Hindlimb muscle (tissue), 1 donor: ENCODE data around the gene GCA. TPM values are rescaled to one million over a fixed set of nuclear protein-coding genes. Genes with fewer than 3 reads are reported as not detected.
A peak's percentile ranks its signal among the peaks of the same experiment; 100 is the strongest.

Source experiments
- DNase-seq: peaks from one replicate; pipeline ENCODE4 v3.0.0-alpha.2; 2013
- polyA plus RNA-seq: library from polyadenylated mRNA; unstranded; fragments of 120-200 nt; gene quantifications from one replicate; pipeline ENCODE4 v1.2.1, GENCODE V29; 2013; ENCODE audit not compliant: insufficient read length

The GCA gene
- polyA plus RNA-seq = 13.8 TPM

DNA sequence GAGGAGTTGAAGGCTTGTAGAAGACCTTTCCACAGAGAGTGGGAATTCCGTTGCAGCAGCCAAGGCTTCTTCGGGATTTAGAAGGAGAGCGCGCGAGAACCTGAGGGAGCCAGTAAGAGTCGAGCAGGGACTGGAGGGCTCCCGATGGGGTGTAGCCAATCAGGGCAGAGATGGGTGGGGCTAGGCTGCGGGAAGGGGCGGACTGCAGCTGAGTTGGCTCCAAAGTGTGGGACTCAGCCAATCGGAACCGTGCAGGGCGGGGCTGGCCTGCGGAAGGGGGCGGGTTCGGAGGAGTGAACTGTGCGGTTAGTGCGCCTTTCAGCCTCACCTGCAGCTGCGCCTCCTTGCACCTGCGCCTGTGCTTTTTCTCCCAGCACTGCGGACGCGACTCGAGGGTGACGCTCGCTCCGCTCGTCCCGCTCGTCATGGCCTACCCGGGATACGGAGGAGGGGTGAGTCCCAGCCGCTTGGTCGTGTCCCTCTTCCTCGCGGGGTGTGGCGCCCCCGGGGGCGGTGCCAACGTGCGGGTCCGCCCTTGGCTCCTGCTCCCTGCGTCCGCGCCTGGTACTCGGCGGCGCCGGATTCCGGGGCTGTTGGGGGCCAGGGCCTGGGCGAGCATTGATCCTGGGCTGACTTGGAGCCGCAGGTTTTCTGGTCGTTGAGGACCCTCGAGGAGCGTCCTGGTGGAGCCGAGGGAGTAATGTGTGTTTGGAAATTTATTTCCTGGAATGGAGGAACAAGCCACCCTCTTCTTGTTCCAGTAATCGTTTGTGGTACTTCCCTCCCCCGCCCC is at the start of gene GCA:
Gene GCA, plus strand, starts transcription at position 309 of the 793 bp plus-strand sequence. Its CDS starts 117 bp downstream, at position 426.
- peak; percentile 92 for DNase-seq

DNA sequence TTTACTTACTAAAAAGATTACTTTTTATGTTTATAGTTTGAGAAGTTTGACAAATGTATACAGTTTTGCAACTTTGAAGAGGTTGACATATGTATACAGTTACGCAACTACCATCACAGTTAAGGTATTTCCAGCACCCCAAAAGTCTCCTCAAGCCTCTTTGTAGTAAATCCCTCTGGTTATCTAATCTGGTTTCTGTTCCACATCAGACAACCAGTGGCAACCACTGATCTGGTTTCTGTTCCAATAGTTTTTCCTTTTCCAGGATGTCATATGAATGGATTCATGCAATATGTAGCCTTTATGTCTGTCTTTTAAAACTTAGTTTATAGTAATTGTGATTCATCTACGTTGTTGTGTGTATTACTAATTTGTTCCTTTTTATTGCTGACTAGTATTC is 48.9 kb upstream of the GCA start:
- DNase-seq = no peak

GRCh38 chr2:162297925-162298552 is 45.9 kb upstream of the GCA start:
- peak; percentile 85 for DNase-seq

DNA sequence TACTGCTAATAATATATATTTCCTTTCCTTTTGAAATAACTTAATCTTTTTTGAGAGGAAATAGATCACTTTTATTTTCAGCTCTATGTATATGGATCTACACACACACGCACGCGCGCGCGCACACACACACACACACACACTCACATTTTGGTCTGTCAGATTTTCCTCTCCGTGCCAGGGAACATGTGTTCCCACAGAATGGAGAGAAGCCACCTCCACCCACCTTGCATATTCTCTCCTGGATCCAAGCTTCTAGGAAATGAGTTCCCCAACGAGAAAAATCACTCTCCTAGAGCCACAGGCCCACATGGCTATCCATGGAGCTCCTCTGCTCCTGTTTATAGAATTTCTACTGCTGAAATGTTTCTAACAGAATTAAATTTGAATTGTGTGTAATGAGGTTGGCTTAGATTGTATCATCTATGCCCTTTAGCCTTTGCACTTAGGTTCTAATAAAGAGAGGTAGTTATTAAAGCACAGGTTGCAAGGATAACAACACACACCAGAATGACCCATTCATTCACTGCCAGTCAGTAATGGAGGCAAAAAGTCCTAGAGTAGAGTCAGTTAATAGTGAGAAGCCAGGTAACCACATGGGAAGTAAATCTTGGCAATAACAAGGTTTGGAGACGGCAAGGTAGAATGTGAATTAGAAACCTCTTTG is 45.1 kb upstream of the GCA start:
- DNase-seq = no peak

DNA sequence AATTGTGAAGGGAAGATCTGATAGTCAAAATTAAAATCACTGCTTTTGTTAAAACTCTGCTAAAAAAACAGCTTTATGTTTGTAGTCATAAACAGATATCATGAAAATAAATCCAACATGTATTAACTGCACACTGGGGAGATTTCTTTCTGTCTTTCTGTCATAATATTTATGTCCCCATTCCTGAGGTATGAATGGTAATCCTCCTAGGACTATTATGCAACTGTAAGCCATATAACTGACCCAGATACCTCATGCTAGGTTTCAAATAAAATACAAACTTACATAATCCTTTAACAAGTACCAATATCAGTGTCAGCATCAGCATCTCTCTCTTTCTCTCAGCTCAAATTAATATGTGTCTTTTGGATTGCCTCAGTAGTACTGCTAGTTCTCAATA is 43.7 kb upstream of the GCA start:
- DNase-seq = no peak

DNA sequence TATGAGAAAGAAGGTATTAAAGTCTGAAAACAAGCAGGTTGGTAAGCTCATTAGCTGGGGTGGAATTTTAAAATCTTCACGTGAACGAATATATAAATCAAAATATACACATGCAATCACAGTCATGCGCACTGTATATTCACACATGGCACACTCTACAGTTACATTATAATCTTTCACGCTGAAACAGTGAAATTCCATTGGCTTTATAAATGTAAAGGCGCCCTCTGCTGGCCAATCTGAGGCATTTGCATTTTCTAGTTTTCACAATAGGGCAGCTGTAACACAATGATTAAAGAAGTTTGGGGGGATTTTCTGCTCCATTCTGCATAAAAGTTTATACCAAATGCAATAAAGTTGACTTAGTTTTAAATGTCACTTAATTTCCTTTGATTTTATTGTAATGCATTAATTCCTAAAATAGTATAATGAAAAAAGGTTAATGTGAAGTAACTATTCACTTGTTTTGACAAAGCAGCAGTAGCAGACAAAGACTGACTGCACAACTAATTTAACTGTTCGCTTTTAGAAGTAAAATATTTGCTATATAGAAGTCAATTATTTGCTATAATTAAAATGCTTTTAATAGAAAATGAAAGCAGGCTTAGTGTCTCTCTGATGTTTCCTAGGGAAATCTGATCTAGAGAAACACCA is 42.7 kb upstream of the GCA start:
- DNase-seq = peak; percentile 63

GRCh38 chr2:162301877-162302276 is 42.1 kb upstream of the GCA start:
- DNase-seq = no peak

DNA sequence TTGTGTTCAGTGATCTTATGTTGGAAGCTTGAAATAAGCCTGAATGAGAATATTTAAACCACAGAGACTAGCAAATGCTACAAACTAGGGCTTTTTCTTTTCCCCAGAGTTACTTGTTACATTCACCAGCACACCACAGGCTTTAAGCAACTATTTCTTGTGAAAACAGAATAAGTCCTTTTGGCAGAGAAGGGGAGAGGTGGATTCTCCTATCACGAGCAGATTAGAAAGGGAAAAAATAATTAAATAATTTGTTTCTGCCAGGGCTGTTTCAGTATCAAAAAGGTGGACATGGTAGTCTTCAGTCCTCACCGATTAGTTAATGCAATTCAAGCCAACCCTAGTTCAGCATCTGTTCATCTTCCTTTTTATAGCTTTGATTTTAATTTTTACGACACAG is 38.0 kb upstream of the GCA start:
- DNase-seq = no peak

- no peak for DNase-seq
These were observed 35.0 kb upstream of the GCA start for GRCh38 chr2:162308747-162309503.

GRCh38 chr2:162312853-162313252 is 31.1 kb upstream of the GCA start:
- no peak for DNase-seq

GRCh38 chr2:162315938-162316337 is 28.0 kb upstream of the GCA start:
- no peak for DNase-seq

DNA sequence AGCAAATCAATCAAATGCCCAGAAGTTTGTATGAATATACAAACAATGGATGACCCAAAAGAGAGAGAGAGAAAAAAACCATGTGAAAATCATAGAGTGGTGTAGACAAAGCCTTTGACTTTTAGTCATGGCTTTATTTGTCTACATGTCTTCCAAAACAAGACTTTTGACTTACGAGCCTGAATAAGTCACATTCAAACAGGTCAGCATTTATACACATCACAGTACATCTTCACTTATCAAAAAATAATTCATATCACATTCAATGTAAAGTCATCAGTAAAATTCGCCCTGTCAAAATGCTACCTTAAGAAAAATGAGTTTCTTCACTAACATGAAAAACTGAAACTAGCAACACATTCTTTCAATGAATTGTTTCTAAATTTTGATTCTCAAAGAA is 27.3 kb upstream of the GCA start:
- no peak for DNase-seq

DNA sequence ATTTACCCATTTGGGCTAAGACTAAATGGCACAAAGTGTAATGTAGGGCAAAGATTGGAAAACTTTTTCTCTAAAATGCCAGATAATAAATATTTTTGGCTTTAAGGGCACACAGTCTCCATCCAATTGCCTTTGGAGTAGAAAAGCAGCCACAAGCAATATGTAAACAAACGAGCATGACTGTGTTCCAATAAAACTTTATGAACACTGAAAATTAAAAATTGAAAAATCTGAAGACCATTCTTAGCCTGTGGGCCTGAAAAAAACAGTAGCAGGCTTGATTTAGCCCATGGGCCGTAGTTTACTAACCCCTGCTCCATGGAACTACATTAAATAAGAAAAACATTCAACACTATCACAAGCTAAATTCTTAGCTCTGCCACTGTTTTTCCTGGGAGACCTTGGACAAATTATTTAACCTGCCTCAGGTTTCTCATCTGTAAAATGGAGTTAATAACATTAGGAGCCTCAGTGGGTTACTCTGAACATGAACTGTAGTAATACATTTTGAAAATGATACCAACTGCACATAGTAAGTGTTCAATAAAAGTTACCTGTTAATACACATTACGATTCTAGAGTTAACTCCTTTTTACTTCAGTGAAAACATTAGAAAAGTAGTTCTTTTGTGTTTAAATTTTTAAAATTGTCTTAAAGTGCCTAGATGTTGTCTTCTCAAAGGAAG is 26.7 kb upstream of the GCA start:
- no peak for DNase-seq

DNA sequence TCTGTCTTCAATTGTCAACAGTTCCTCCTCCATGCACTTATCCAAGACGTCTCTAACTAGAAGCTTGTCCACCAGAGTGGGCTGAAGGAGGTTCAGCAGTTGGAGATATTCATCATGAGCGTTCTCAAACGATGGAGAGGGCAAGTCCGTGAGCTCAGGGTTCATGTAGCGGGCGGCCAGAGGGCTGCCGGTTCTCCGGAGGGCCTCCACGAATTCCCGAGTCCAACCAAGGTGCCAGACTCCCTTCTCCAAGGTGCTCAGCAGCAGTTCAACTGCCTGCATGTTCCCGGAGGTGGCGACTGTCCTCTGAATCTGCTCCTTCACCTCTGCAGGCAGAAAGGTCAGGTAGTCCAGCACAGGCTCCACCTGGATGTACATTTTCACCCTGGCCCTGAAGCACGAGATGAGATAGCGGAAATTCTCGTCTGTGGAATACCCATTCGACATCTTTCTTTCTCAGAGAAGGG is 26.0 kb upstream of the GCA start:
- DNase-seq = no peak

GRCh38 chr2:162318328-162319180 is 25.4 kb upstream of the GCA start, which contains the start of gene IFIH1:
Gene IFIH1, minus strand, starts transcription at chr2:162318684. Its CDS starts 377 bp downstream, at chr2:162318307.
- DNase-seq = peak; percentile 80

GRCh38 chr2:162320864-162321517 is 22.9 kb upstream of the GCA start:
- no peak for DNase-seq

GRCh38 chr2:162324953-162325352 is 19.0 kb upstream of the GCA start:
- DNase-seq = no peak

DNA sequence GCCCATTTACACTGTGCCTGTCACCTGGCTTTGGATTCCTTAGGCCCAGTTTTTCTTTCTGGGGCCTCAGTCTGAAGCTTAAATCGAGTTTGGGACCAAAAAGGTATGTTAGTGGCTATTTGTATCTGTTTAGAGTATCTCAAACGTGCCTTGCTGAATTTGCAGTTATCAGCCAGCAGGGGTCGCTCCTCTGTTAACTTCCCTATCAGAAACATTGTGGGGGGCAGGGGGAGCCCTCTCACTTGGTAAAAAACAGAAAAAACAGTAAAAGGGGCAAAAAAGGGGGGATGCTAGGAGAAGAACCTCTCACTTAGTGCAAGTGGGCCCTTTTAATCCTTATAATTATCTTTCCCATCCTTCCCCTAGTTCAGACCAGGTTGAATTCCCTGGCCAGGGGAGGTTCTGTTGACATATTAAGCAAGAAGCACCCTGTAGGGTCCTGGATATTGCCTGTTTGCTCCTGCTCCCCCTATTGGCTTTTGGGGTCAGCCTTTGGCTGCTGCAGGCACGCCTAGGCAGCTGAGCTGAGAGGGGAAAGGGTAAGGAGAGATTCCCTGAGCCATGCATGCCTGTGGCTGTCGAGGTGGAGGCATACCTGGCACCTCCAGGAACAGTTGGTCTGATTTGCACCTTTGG is 16.7 kb upstream of the GCA start:
- DNase-seq = no peak

DNA sequence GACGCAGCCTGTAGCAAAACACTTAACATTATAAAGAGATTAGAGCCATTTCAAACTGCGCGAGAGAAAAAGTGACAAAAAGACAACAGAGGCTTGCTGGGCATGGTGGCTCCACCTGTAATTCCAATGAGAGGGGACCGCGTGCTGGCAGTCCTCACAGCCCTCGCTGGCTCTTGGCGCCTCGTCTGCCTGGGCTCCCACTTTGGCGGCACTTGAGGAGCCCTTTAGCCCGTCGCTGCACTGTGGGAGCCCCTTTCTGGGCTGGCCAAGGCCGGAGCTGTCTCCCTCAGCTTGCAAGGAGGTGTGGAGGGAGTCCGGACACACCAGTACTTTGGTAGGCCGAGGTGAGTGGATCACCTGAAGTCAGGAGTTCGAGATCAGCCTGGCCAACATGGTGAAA is 16.1 kb upstream of the GCA start:
- DNase-seq = no peak
